ENCODE results near the gene TXNRD2. TPM values are rescaled to one million over a fixed set of nuclear protein-coding genes. Genes with fewer than 3 reads are reported as not detected.

Gene TXNRD2
- total RNA-seq, 1 experiment from 2014 or later: 29.5 TPM

- no TSS peak for BruUV-seq (replicated peaks)
- ATAC-seq: no peak
- Histone ChIP-seq H3K4me3 (ENCODE audit: low read depth in 2 of 2, low read length in 2 of 2) (no peak overlapping the region), H3K4me1 (ENCODE audit: control insufficient read depth, insufficient read depth, low read length) (peaks cover 6% of the 10 kb centered on the region), H3K27ac (ENCODE audit: low read length) (no peak overlapping the region), H3K9me3 (ENCODE audit: control insufficient read depth, insufficient read depth, low read depth, low read length) (no peaks in the 10 kb centered on the region), H3K27me3 (ENCODE audit: control insufficient read depth, insufficient read depth, low read length) (no peaks in the 10 kb centered on the region), H3K36me3 (ENCODE audit: control insufficient read depth, insufficient read depth, low read length) (no peaks in the 10 kb centered on the region)
- DNase-seq (ENCODE audit: low read depth, low spot score): no peak
- intact Hi-C loops (cut with micrococcal nuclease; ENCODE audit: unreplicated experiment) (no loop called here), in situ Hi-C loops (cut with HindIII; ENCODE audit: low pct_unique_long_range_greater_than_20kb, low sequenced_read_pairs) (no loop called here)
- ChIA-PET POLR2A (no interaction called here), CTCF (interaction anchor here (0.5 kb wide), 1 partner anchor 235 kb away, joined by 4 read pairs; no protein-coding TSS in a partner anchor)
- TF ChIP-seq POLR2AphosphoS5 (IDR thresholded peaks at IDR 0.05; ENCODE audit: low read depth, low read length) (no peak), SIN3A (IDR thresholded peaks at IDR 0.05; ENCODE audit: borderline replicate concordance, insufficient read depth, low read depth, low read length) (no peak), TCF7L2 (IDR thresholded peaks at IDR 0.05; ENCODE audit: low read depth, low read length) (no peak), CTCF (IDR thresholded peaks at IDR 0.05) (no peak), REST (IDR thresholded peaks at IDR 0.05; ENCODE audit: insufficient read depth in 1 of 2, low read depth in 2 of 2, low read length in 1 of 2) (no peak)
These were observed 16.7 kb upstream of the TXNRD2 start for GRCh38 chr22:19958083-19959042.

- ATAC-seq (no peak), DNase-seq (ENCODE audit: low read depth, low spot score) (no peak)
- TF ChIP-seq CTCF (IDR thresholded peaks at IDR 0.05) (peak; percentile 10; the same call in 1 of the 2 replicates), REST (IDR thresholded peaks at IDR 0.05; ENCODE audit: insufficient read depth in 1 of 2, low read depth in 2 of 2, low read length in 1 of 2) (no peak)
- intact Hi-C loops (cut with micrococcal nuclease; ENCODE audit: unreplicated experiment) (no loop called here), in situ Hi-C loops (cut with HindIII; ENCODE audit: low pct_unique_long_range_greater_than_20kb, low sequenced_read_pairs) (no loop called here)
- Histone ChIP-seq H3K36me3 (ENCODE audit: control insufficient read depth, insufficient read depth, low read length) (no peaks in the 10 kb centered on the region), H3K4me1 (ENCODE audit: control insufficient read depth, insufficient read depth, low read length) (peaks cover 6% of the 10 kb centered on the region), H3K27ac (ENCODE audit: low read length) (no peak overlapping the region), H3K27me3 (ENCODE audit: control insufficient read depth, insufficient read depth, low read length) (no peaks in the 10 kb centered on the region), H3K4me3 (ENCODE audit: low read depth in 2 of 2, low read length in 2 of 2) (no peak overlapping the region), H3K9me3 (ENCODE audit: control insufficient read depth, insufficient read depth, low read depth, low read length) (no peaks in the 10 kb centered on the region)
- POLR2A ChIA-PET: no interaction called here
- no TSS peak for BruUV-seq (replicated peaks)
- CTCF ChIA-PET: no interaction called here
These were observed 15.8 kb upstream of the TXNRD2 start for GRCh38 chr22:19957445-19957844.

Data from Panc1 (cell line).